SJCRH30 (cell line): ENCODE data around the gene ARL3. TPM values are rescaled to one million over a fixed set of nuclear protein-coding genes. Genes with fewer than 3 reads are reported as not detected.
"Not testable (repeated sequence)": the region's sequence is repeated elsewhere in the genome, so short reads cannot be mapped to it uniquely, and the experiment has no call there.

Experiments used
- DNase-seq, 2 experiments: peaks; one replicate each; pipeline ENCODE4 v3.0.0-alpha.2; 2015 to 2020
- H3K27ac ChIP-seq: fragments of 250-450 bp; sonication (Bioruptor Pico); 2 replicates; pipeline ENCODE4 v1.5.1; 2020; ENCODE audit warnings: mild to moderate bottlenecking, moderate library complexity
- H3K27me3 ChIP-seq: fragments of 250-450 bp; sonication (Bioruptor Pico); 2 replicates; pipeline ENCODE4 v1.5.1; 2020; ENCODE audit warnings: mild to moderate bottlenecking, moderate library complexity
- H3K36me3 ChIP-seq: fragments of 250-450 bp; sonication (Bioruptor Pico); 2 replicates; pipeline ENCODE4 v1.5.1; 2020; ENCODE audit warnings: mild to moderate bottlenecking, moderate library complexity
- H3K4me1 ChIP-seq: fragments of 250-450 bp; sonication (Bioruptor Pico); 2 replicates; pipeline ENCODE4 v1.5.1; 2020; ENCODE audit warnings: mild to moderate bottlenecking, moderate library complexity
- H3K4me3 ChIP-seq: fragments of 250-450 bp; sonication (Bioruptor Pico); 2 replicates; pipeline ENCODE4 v1.5.1; 2020; ENCODE audit warnings: mild to moderate bottlenecking, moderate library complexity
- H3K9me3 ChIP-seq: fragments of 250-450 bp; sonication (Bioruptor Pico); replicated peaks from 2 replicates; pipeline ENCODE4 v1.5.1; 2020; ENCODE audit warnings: mild to moderate bottlenecking, moderate library complexity
- total RNA-seq: library from RNA; depleted of rRNA; stranded (reverse); fragments of >200 nt; shearing (Covaris generic); gene quantifications from 2 replicates; pipeline ENCODE4 v1.2.3, GENCODE V29; 2014

ARL3 gene
- total RNA-seq, 1 experiment from 2014 or later, result 17.6 TPM

- no peaks in the 10 kb centered on the region for H3K36me3 ChIP-seq
- DNase-seq, result peak; percentile 98 to 100
- peaks cover 19% of the 10 kb centered on the region for H3K4me1 ChIP-seq
These were observed 29.6 kb upstream of the ARL3 start, which contains the start of gene WBP1L for GRCh38 chr10:102743588-102744373. Gene WBP1L, plus strand, starts transcription at chr10:102743948. Its CDS starts 106 bp downstream, at chr10:102744054.

GRCh38 chr10:102743078-102743587 lies 28.9 kb upstream of the ARL3 start:
- H3K4me1 ChIP-seq, result peaks cover 19% of the 10 kb centered on the region
- no peak overlapping the region; the same call in 1 of the 2 replicates for H3K27ac ChIP-seq
- no peaks in the 10 kb centered on the region for H3K27me3 ChIP-seq
- H3K36me3 ChIP-seq, result no peaks in the 10 kb centered on the region
- DNase-seq, result no peak
- H3K4me3 ChIP-seq, result peak overlapping the region; percentile 33
- H3K9me3 ChIP-seq, result no peaks in the 10 kb centered on the region

More at GRCh38 chr10:102743588-102744373, 29.6 kb upstream of the ARL3 start, which contains the start of gene WBP1L:
- Histone ChIP-seq H3K27me3 (no peaks in the 10 kb centered on the region), H3K27ac (peak within 1 kb of the TSS; percentile 2; the same call in 1 of the 2 replicates), H3K4me3 (peak within 1 kb of the TSS; percentile 67), H3K9me3 (no peaks in the 10 kb centered on the region)

- not testable (repeated sequence) for H3K27ac ChIP-seq, H3K27me3 ChIP-seq, DNase-seq, H3K36me3 ChIP-seq, H3K4me3 ChIP-seq, H3K9me3 ChIP-seq
- peaks cover 19% of the 10 kb centered on the region for H3K4me1 ChIP-seq
These were observed 28.1 kb upstream of the ARL3 start for GRCh38 chr10:102742313-102742712.

- Histone ChIP-seq H3K4me3 (no peak overlapping the region), H3K9me3 (no peaks in the 10 kb centered on the region), H3K4me1 (peaks cover 19% of the 10 kb centered on the region), H3K36me3 (peaks cover 8% of the 10 kb centered on the region; the same call in 1 of the 2 replicates), H3K27me3 (no peaks in the 10 kb centered on the region), H3K27ac (no peak overlapping the region)
- DNase-seq, result no peak
These were observed 27.6 kb upstream of the ARL3 start for GRCh38 chr10:102741726-102742237.

GRCh38 chr10:102740229-102740628 lies 26.0 kb upstream of the ARL3 start:
- H3K4me3 ChIP-seq, result no peak overlapping the region
- H3K27ac ChIP-seq, result no peak overlapping the region
- no peak for DNase-seq
- H3K36me3 ChIP-seq, result peaks cover 8% of the 10 kb centered on the region; the same call in 1 of the 2 replicates
- no peaks in the 10 kb centered on the region for H3K9me3 ChIP-seq
- peaks cover 9% of the 10 kb centered on the region for H3K4me1 ChIP-seq
- no peaks in the 10 kb centered on the region for H3K27me3 ChIP-seq

- Histone ChIP-seq H3K4me3 (no peak overlapping the region), H3K9me3 (no peaks in the 10 kb centered on the region), H3K36me3 (peaks cover 10% of the 10 kb centered on the region; the same call in 1 of the 2 replicates), H3K4me1 (peaks cover 7% of the 10 kb centered on the region; the same call in 1 of the 2 replicates), H3K27me3 (no peaks in the 10 kb centered on the region), H3K27ac (no peak overlapping the region)
- no peak for DNase-seq
These were observed 24.5 kb upstream of the ARL3 start for GRCh38 chr10:102738692-102739121.

GRCh38 chr10:102735065-102735562 lies 20.9 kb upstream of the ARL3 start:
- H3K27ac ChIP-seq, result no peak overlapping the region
- no peak for DNase-seq
- H3K4me3 ChIP-seq, result no peak overlapping the region
- H3K27me3 ChIP-seq, result no peaks in the 10 kb centered on the region
- H3K36me3 ChIP-seq, result peaks cover 17% of the 10 kb centered on the region
- no peaks in the 10 kb centered on the region for H3K4me1 ChIP-seq
- no peaks in the 10 kb centered on the region for H3K9me3 ChIP-seq

- DNase-seq, result no peak
- peaks cover 17% of the 10 kb centered on the region for H3K36me3 ChIP-seq
- no peak overlapping the region for H3K27ac ChIP-seq
- H3K4me1 ChIP-seq, result no peaks in the 10 kb centered on the region
- H3K27me3 ChIP-seq, result no peaks in the 10 kb centered on the region
- no peaks in the 10 kb centered on the region for H3K9me3 ChIP-seq
- no peak overlapping the region for H3K4me3 ChIP-seq
These were observed 18.5 kb upstream of the ARL3 start for GRCh38 chr10:102732661-102733060.

- H3K27ac ChIP-seq, result no peak overlapping the region
- DNase-seq, result no peak
- no peaks in the 10 kb centered on the region for H3K27me3 ChIP-seq
- no peak overlapping the region for H3K4me3 ChIP-seq
- H3K4me1 ChIP-seq, result no peaks in the 10 kb centered on the region
- H3K9me3 ChIP-seq, result no peaks in the 10 kb centered on the region
- peaks cover 18% of the 10 kb centered on the region for H3K36me3 ChIP-seq
These were observed 17.1 kb upstream of the ARL3 start for GRCh38 chr10:102731222-102731800.

- DNase-seq, result peak; percentile 83 to 90
- Histone ChIP-seq H3K4me3 (no peak overlapping the region), H3K36me3 (peaks cover 20% of the 10 kb centered on the region)
These were observed 15.1 kb upstream of the ARL3 start for GRCh38 chr10:102729029-102730026.

GRCh38 chr10:102727037-102727818 lies 13.0 kb upstream of the ARL3 start:
- H3K9me3 ChIP-seq, result no peaks in the 10 kb centered on the region
- H3K36me3 ChIP-seq, result peaks cover 24% of the 10 kb centered on the region
- H3K4me1 ChIP-seq, result no peaks in the 10 kb centered on the region
- DNase-seq, result no peak
- no peak overlapping the region for H3K4me3 ChIP-seq
- H3K27ac ChIP-seq, result no peak overlapping the region
- no peaks in the 10 kb centered on the region for H3K27me3 ChIP-seq

More at GRCh38 chr10:102729029-102730026, 15.1 kb upstream of the ARL3 start:
- no peak overlapping the region for H3K27ac ChIP-seq
- H3K9me3 ChIP-seq, result no peaks in the 10 kb centered on the region
- H3K4me1 ChIP-seq, result no peaks in the 10 kb centered on the region
- H3K27me3 ChIP-seq, result no peaks in the 10 kb centered on the region

GRCh38 chr10:102726274-102726673 lies 12.1 kb upstream of the ARL3 start:
- H3K4me1 ChIP-seq, result no peaks in the 10 kb centered on the region
- DNase-seq, result no peak
- H3K4me3 ChIP-seq, result no peak overlapping the region
- H3K9me3 ChIP-seq, result no peaks in the 10 kb centered on the region
- no peak overlapping the region for H3K27ac ChIP-seq
- H3K27me3 ChIP-seq, result no peaks in the 10 kb centered on the region
- H3K36me3 ChIP-seq, result peaks cover 24% of the 10 kb centered on the region

GRCh38 chr10:102723989-102724388 lies 9.8 kb upstream of the ARL3 start:
- Histone ChIP-seq H3K36me3 (peaks cover 20% of the 10 kb centered on the region), H3K4me3 (no peak overlapping the region), H3K9me3 (no peaks in the 10 kb centered on the region), H3K4me1 (no peaks in the 10 kb centered on the region), H3K27me3 (no peaks in the 10 kb centered on the region), H3K27ac (no peak overlapping the region)
- DNase-seq, result no peak
